Panc1 (cell line): ENCODE results near the gene CITED4. TPM values are rescaled to one million over a fixed set of nuclear protein-coding genes. Genes with fewer than 3 reads are reported as not detected.

ENCODE experiments used
- ATAC-seq: fragments of 200-7000 bp; cut with Tn5 transposase; 2 replicates; pipeline ENCODE4 v1.9.1; 2020; ENCODE audit warnings: mild to moderate bottlenecking, moderate library complexity
- BruUV-seq: library from RNA; stranded (reverse); fragments of 400-500 nt; replicated peaks from 2 replicates; lab custom pipeline; 2021; lab: Mats Ljungman, UMichigan
- CTCF ChIA-PET: fragments of 300-600 bp; sonication (Branson Sonifier 250); formaldehyde crosslinking; loops from one replicate; lab custom pipeline; 2022; ENCODE audit warnings: antibody characterized with exemption; lab: Charles Lee
- POLR2A ChIA-PET: fragments of 300-600 bp; sonication (Branson Sonifier 250); formaldehyde crosslinking; loops from one replicate; lab custom pipeline; 2022; ENCODE audit warnings: antibody characterized with exemption; lab: Charles Lee
- DNase-seq: peaks from one replicate; pipeline ENCODE4 v3.0.0-alpha.2; 2010; ENCODE audit warnings: low read depth, low spot score
- H3K27ac ChIP-seq: 2 replicates; pipeline ENCODE4 v1.5.1; 2011; ENCODE audit warnings: mild to moderate bottlenecking, low read length, inconsistent platforms
- H3K27me3 ChIP-seq: fragments of 200-500 bp; sonication (Bioruptor generic); 2 replicates; pipeline ENCODE4 v1.6.0; 2014; ENCODE audit warnings: low read length, inconsistent platforms; ENCODE audit not compliant: control insufficient read depth, insufficient read depth
- H3K36me3 ChIP-seq: fragments of 200-500 bp; sonication (Bioruptor generic); 2 replicates; pipeline ENCODE4 v1.5.1; 2014; ENCODE audit warnings: inconsistent platforms, mild to moderate bottlenecking, low read length, moderate library complexity; ENCODE audit not compliant: control insufficient read depth, insufficient read depth
- H3K4me1 ChIP-seq: 2 replicates; pipeline ENCODE4 v1.5.1; 2011; ENCODE audit warnings: inconsistent platforms, mild to moderate bottlenecking, low read length, moderate library complexity; ENCODE audit not compliant: control insufficient read depth, insufficient read depth
- H3K4me3 ChIP-seq, 2 experiments: 2 replicates each; pipeline ENCODE4 v1.5.1; 2011 to 2012; ENCODE audit warnings: low read depth in 2 of 2, low read length in 2 of 2, mild to moderate bottlenecking in 2 of 2, inconsistent platforms in 1 of 2, moderate library complexity in 1 of 2
- H3K9me3 ChIP-seq: fragments of 200-500 bp; sonication (Bioruptor generic); 2 replicates; pipeline ENCODE4 v1.5.1; 2014; ENCODE audit warnings: low read depth, mild to moderate bottlenecking, inconsistent platforms, low read length, moderate library complexity; ENCODE audit not compliant: control insufficient read depth, insufficient read depth
- CTCF ChIP-seq: fragments of 450-650 bp; IDR thresholded peaks from 2 replicates; pipeline ENCODE4 v1.5.1; 2017; ENCODE audit warnings: mild to moderate bottlenecking
- POLR2AphosphoS5 ChIP-seq: IDR thresholded peaks from 2 replicates; pipeline ENCODE4 v1.6.1; 2012; ENCODE audit warnings: mild to moderate bottlenecking, low read depth, low read length, moderate library complexity
- REST ChIP-seq, 2 experiments: IDR thresholded peaks; 2 replicates each; pipeline ENCODE4 v1.6.1; 2011 to 2012; ENCODE audit warnings: low read depth in 2 of 2, control low read depth in 1 of 2, low read length in 1 of 2, mild to moderate bottlenecking in 1 of 2, moderate library complexity in 1 of 2; ENCODE audit not compliant: insufficient read depth in 1 of 2
- SIN3A ChIP-seq: IDR thresholded peaks from 2 replicates; pipeline ENCODE4 v1.6.1; 2012; ENCODE audit warnings: low read depth, mild to moderate bottlenecking, low read length, moderate library complexity, borderline replicate concordance; ENCODE audit not compliant: insufficient read depth
- TCF7L2 ChIP-seq: IDR thresholded peaks from 2 replicates; pipeline ENCODE4 v1.6.1; 2011; ENCODE audit warnings: mild to moderate bottlenecking, low read depth, low read length, inconsistent platforms
- in situ Hi-C: cut with HindIII; loops from 2 replicates; pipeline ENCODE4 v1.10.0; 2016; ENCODE audit warnings: low sequenced_read_pairs, low pct_unique_long_range_greater_than_20kb
- intact Hi-C: fragments of 100-400 bp; cut with micrococcal nuclease; formaldehyde crosslinking; loops from one replicate; pipeline ENCODE4 v1.10.0; 2022; ENCODE audit not compliant: unreplicated experiment
- total RNA-seq: library from RNA; stranded (reverse); gene quantifications from one replicate; pipeline ENCODE4 v1.2.1, GENCODE V29; 2021; ENCODE audit not compliant: unreplicated experiment

Gene CITED4
- total RNA-seq, 1 experiment from 2014 or later: 145 TPM

GRCh38 chr1:40840526-40841323 lies 21.4 kb downstream of the CITED4 start:
- TF ChIP-seq POLR2AphosphoS5 (no peak), CTCF (no peak), TCF7L2 (no peak), SIN3A (no peak), REST (IDR thresholded peaks at IDR 0.05; ENCODE audit: insufficient read depth in 1 of 2, low read depth in 2 of 2, low read length in 1 of 2) (no peak)
- no peaks in the 10 kb centered on the region for H3K4me1 ChIP-seq
- DNase-seq: no peak
- intact Hi-C loops: no loop called here
- H3K27me3 ChIP-seq: no peaks in the 10 kb centered on the region
- H3K27ac ChIP-seq: no peak overlapping the region
- ChIA-PET CTCF (no interaction called here), POLR2A (interaction anchor here (0.6 kb wide), 1 partner anchor 101 kb away, joined by 3 read pairs; no protein-coding TSS in a partner anchor)
- no peaks in the 10 kb centered on the region for H3K9me3 ChIP-seq
- ATAC-seq: no peak
- H3K36me3 ChIP-seq: no peaks in the 10 kb centered on the region
- H3K4me3 ChIP-seq: no peak overlapping the region
- in situ Hi-C loops: no loop called here
- BruUV-seq: no TSS peak

- CTCF ChIA-PET: no interaction called here
- no peak overlapping the region for H3K27ac ChIP-seq
- no peaks in the 10 kb centered on the region for H3K36me3 ChIP-seq
- H3K4me3 ChIP-seq: no peak overlapping the region
- no TSS peak for BruUV-seq
- DNase-seq: no peak
- POLR2A ChIA-PET: no interaction called here
- TF ChIP-seq TCF7L2: no peak
- no peak for TF ChIP-seq REST (IDR thresholded peaks at IDR 0.05; ENCODE audit: insufficient read depth in 1 of 2, low read depth in 2 of 2, low read length in 1 of 2)
- TF ChIP-seq POLR2AphosphoS5: no peak
- no peak for TF ChIP-seq CTCF
- no peak for TF ChIP-seq SIN3A
- intact Hi-C loops (no loop called here), in situ Hi-C loops (no loop called here)
- no peaks in the 10 kb centered on the region for H3K4me1 ChIP-seq
- H3K9me3 ChIP-seq: no peaks in the 10 kb centered on the region
- no peak for ATAC-seq
- H3K27me3 ChIP-seq: no peaks in the 10 kb centered on the region
These were observed 22.2 kb downstream of the CITED4 start for GRCh38 chr1:40839943-40840335.
